ENCODE measurements around the gene MFAP3.
A peak's percentile ranks its signal among the peaks of the same experiment; 100 is the strongest.
"Not testable (repeated sequence)": the region's sequence is repeated elsewhere in the genome, so short reads cannot be mapped to it uniquely, and the experiment has no call there.

The MFAP3 gene

DNA sequence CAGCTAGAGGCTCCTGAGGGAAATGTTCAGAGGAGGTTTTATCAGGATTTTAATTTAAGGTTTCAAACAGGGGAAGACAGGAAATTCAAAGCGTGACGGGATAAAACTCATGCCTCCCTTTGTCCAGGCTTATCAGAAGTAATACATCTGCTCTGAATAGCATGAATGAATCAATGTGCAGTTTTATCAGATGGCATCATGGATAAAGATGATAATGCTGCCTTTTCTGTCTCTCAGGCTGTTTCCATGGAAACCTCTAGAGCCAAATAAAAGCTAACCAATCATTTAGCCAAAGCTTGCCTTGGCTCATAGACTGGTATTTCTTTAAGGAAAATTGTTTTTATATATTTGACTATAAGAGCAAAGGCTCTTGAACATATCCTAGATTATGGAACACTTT lies 16.4 kb downstream of the MFAP3 start:
- DNase-seq = no peak

GRCh38 chr5:154058055-154059038 lies 19.6 kb downstream of the MFAP3 start:
- no peak for DNase-seq

DNA sequence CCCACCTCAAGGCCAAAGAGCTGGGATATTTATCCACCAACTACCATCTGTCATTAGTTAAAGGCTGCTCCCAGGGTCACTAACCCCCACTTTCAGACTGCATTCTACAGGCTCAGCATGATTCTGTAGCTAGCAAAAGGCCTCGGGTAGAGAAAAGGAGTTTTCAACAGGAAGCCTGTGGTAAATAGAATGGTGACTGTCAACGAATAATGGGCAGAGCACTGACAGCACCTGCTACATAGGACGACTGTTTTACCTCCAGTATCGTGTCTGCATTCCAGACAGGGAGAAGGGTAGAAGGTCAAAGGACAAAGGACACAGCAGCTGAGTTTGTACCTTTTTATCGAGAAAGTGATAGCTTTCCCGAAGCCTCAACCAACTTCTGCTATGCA lies 20.3 kb downstream of the MFAP3 start:
- DNase-seq = no peak

- no peak for DNase-seq
Observed at GRCh38 chr5:154059583-154059982, 20.8 kb downstream of the MFAP3 start.

GRCh38 chr5:154060606-154061005 lies 21.8 kb downstream of the MFAP3 start:
- no peak for DNase-seq

DNA sequence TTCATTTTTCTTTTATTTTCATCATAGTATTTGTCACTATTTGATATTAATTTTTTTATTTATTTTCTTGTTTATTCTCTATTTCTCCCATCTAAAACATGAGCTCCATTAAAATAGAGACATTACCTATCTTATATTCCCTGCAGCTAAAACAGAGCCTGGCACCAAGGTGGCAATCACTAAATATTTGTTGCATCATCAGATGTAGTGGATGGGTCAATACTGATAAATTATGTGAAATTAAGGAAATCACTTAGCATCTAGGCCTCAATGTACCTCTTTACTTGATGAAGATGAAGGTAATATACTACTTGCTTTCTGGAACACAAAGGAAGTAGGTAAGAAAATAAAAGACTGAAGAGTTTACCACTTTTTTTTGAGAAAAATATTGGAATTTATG lies 24.6 kb downstream of the MFAP3 start:
- DNase-seq = no peak

DNA sequence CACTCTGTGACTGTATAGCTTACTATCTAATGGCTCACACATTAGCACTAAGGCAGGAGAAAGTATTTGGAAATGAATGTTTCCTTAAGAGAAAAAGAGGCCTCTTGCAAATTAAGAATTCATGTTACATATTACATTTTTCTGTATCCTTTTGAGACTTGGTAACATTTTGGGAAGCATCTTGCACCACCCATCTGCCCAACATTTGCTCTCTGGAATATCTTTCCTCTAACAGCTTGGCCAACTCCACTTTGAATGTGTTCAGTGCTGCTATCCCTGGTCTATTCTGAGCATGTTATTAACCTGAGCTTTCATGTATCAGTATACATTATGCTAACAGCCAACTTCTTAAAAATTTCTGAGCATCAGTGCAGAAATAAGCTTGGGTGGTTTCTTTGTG lies 27.2 kb downstream of the MFAP3 start:
- DNase-seq = no peak

- not testable (repeated sequence) for DNase-seq
Observed at GRCh38 chr5:154069854-154070253, 31.1 kb downstream of the MFAP3 start.

DNA sequence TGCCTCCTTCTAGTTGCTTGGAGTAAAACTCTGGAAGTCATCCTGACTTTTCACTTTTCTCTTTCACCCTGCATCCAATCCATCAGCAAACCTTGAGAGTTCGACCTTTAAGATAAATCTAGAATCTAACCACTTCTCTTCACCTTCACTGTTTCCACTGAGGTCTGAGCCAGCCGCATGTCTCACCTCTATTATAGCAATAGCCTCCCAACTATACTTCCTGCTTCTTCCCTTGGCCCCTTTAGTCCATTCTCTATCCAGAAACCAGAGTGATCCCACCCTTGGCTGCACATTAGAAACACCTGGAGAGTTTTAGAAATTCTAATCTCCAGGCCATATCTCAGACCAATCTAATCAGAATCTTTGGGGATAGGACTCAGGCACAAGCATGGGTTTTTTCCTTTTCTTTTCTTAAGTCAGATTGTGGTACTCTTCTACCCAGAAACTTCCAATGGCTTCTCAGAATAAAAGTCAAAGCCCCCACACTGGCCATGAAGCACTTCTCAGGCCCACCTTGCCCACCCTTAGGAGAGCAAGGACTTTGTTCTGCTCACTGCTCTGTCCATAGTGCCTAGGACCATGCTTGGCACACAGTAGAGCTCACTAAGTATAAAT lies 33.1 kb downstream of the MFAP3 start:
- no peak for DNase-seq

- DNase-seq = peak; percentile 39
Observed at GRCh38 chr5:154072414-154073171, 33.8 kb downstream of the MFAP3 start.

GRCh38 chr5:154076240-154076922 lies 37.6 kb downstream of the MFAP3 start:
- DNase-seq = no peak

DNA sequence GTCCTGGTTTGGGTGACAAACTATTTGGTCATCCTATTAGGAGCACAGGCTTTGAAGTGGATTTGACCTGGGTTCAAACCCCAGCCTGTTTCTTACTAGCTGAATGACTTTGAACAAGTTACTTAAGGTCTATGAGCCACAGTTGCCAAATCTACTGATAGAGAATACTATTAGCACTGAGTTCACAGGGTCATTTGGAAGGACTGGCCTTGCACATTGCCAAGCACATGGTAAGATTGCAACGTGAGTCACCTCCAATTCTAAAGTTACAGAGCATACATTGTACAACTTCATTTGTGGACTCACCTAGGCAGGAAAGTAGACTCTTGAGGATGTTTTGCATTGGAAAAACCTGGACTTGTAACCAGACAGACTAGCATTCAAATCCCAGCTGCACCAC lies 38.9 kb downstream of the MFAP3 start:
- no peak for DNase-seq

- DNase-seq = peak; percentile 83
Observed at GRCh38 chr5:154078272-154078671, 39.5 kb downstream of the MFAP3 start.

GRCh38 chr5:154081246-154081645 lies 42.5 kb downstream of the MFAP3 start:
- DNase-seq = no peak

GRCh38 chr5:154084062-154084639 lies 45.4 kb downstream of the MFAP3 start:
- DNase-seq = no peak

DNA sequence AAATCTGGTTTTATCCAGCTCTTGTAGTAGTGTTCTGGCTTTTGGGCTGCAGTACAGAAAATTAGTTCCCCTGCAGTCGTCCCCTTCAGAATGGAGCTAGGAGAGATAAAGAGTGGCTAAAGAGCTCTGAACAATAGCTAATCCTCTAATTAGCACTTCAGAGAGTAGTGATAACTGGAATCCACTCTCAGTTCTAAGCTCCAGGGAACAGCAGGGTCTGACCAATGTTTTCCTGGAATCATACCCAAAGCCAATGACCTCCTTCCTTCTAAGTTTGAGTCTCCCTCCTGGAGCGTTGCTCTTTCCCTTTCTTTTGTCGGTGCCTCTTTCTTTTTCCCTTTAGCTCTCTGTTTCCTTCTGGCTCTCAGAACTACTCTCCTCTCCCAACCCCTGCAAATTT lies 47.4 kb downstream of the MFAP3 start:
- DNase-seq = no peak

- DNase-seq = no peak
Observed at GRCh38 chr5:154086641-154087040, 47.9 kb downstream of the MFAP3 start.

- DNase-seq = no peak
Observed at GRCh38 chr5:154087260-154087659, 48.5 kb downstream of the MFAP3 start.

DNA sequence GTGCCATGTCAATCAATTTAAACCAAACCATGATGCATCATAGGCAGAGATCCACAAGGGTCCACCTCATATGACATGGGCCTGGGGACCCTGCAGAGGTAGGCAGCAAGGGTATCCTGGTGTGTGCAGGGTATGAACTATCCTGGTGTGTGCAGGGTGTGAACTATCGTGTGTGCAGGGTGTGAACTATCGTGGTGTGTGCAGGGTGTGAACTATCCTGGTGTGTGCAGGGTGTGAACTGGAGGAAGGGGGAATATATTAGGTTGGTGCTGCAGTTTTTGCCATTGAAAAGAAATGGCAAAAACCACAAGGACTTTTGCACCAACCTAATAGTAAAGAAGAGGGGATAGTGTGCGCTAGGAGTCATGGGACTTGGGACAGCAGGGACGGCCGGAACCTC lies 50.0 kb downstream of the MFAP3 start:
- no peak for DNase-seq

DNA sequence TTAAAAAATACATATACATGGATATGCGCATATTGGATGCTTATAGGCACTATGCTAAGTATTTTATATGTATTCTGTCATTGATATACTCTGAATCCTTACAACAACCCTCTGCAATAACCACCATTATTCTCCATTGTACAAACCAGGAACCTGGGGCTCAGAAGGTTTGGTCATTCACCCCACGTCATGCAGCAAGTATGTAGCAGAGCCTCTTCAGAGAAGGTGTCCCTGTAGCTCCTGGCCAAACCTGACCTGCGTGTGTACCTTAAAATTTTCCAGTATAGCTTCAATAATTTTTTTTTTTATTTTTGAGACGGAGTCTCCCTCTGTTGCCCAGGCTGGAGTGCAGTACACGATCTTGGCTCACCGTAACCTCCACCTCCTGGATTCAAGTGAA lies 51.9 kb downstream of the MFAP3 start:
- DNase-seq = no peak

GRCh38 chr5:154092356-154093141 lies 53.8 kb downstream of the MFAP3 start:
- no peak for DNase-seq

GRCh38 chr5:154093142-154093532 lies 54.4 kb downstream of the MFAP3 start:
- no peak for DNase-seq
